Endothelial cell of umbilical vein (primary cell): Measurements from ENCODE around the gene GPS1.

Experiments
- CTCF ChIP-seq, 2 donors: IDR thresholded peaks; 1 replicate in 1 of 2; 2 replicates in 1 of 2; pipeline ENCODE4 v1.5.1; 2011; ENCODE audit warnings: low read length in 2 of 2, mild to moderate bottlenecking in 2 of 2, moderate library complexity in 2 of 2, control low read depth in 1 of 2, inconsistent platforms in 1 of 2, low read depth in 1 of 2; ENCODE audit not compliant: insufficient read depth in 1 of 2; ENCODE audit errors: extremely low read depth in 1 of 2
- EZH2 ChIP-seq: IDR thresholded peaks from 2 replicates; pipeline ENCODE4 v1.6.1; 2012; ENCODE audit warnings: borderline replicate concordance, low read depth, mild to moderate bottlenecking, moderate library complexity, low read length, inconsistent platforms; ENCODE audit not compliant: severe bottlenecking
- FOS ChIP-seq: IDR thresholded peaks from 2 replicates; pipeline ENCODE4 v1.6.1; 2011; ENCODE audit warnings: mild to moderate bottlenecking, low read length, moderate library complexity, borderline replicate concordance; ENCODE audit not compliant: insufficient read depth
- JUN ChIP-seq: IDR thresholded peaks from 2 replicates; pipeline ENCODE4 v1.6.1; 2011; ENCODE audit warnings: borderline replicate concordance, low read depth; ENCODE audit not compliant: insufficient read length, insufficient read depth
- MAX ChIP-seq: IDR thresholded peaks from 2 replicates; pipeline ENCODE4 v1.6.1; 2011; ENCODE audit not compliant: insufficient read depth, insufficient read length
- POLR2A ChIP-seq: IDR thresholded peaks from 2 replicates; pipeline ENCODE4 v1.6.1; 2012; ENCODE audit warnings: low read depth, mild to moderate bottlenecking, control low read depth, low read length
- POLR2AphosphoS5 ChIP-seq: IDR thresholded peaks from 2 replicates; pipeline ENCODE4 v1.6.1; 2012; ENCODE audit warnings: low read depth, mild to moderate bottlenecking, control low read depth, low read length, moderate library complexity; ENCODE audit not compliant: insufficient read depth

- TF ChIP-seq CTCF (IDR thresholded peaks at IDR 0.05; ENCODE audit: extremely low read depth in 1 of 2, insufficient read depth in 1 of 2, low read depth in 1 of 2, low read length in 2 of 2) (no peak), POLR2A (no peak), EZH2 (no peak), JUN (no peak), MAX (no peak), POLR2AphosphoS5 (no peak), FOS (no peak)
These were observed 4.8 kb upstream of the GPS1 start for GRCh38 chr17:82046903-82047302.
